K562 (cell line): ENCODE results near the gene ZDHHC14.

ENCODE experiments used
- EGR1 ChIP-seq: fragments of 450-650 bp; conservative IDR thresholded peaks from 2 replicates; pipeline ENCODE4 v1.6.1; 2017; ENCODE audit warnings: mild to moderate bottlenecking
- EHMT2 ChIP-seq: fragments of 450-650 bp; IDR thresholded peaks from 2 replicates; pipeline ENCODE4 v1.6.1; 2018; ENCODE audit warnings: antibody characterized with exemption
- ELF1 ChIP-seq: fragments of 200-800 bp; sonication (Bioruptor generic); IDR thresholded peaks from 2 replicates; pipeline ENCODE4 v1.6.1; 2016; ENCODE audit warnings: missing genetic modification characterization, missing compliant biosample characterization
- ESRRA ChIP-seq: fragments of 450-650 bp; IDR thresholded peaks from 2 replicates; pipeline ENCODE4 v1.6.1; 2014; ENCODE audit warnings: low read depth, mild to moderate bottlenecking, moderate library complexity, borderline replicate concordance
- MED1 ChIP-seq: sonication (generic); formaldehyde crosslinking; IDR thresholded peaks from 2 replicates; pipeline ENCODE4 v1.8.1; 2023; ENCODE audit warnings: missing genetic modification reagents, borderline replicate concordance
- MYNN ChIP-seq, 2 experiments: sonication (generic); formaldehyde crosslinking in 1 of 2; IDR thresholded peaks; 2 replicates each; pipeline versions ENCODE4 v1.5.0 to v1.6.1; 2016 to 2020; ENCODE audit warnings: antibody characterized with exemption in 1 of 2, missing genetic modification reagents in 1 of 2
- POLR2G ChIP-seq: fragments of 200-400 bp; formaldehyde crosslinking; IDR thresholded peaks from 2 replicates; pipeline ENCODE4 v1.6.1; 2017; ENCODE audit warnings: low read depth, mild to moderate bottlenecking, antibody characterized with exemption, low read length, moderate library complexity
- ZNF830 ChIP-seq: fragments of 250-450 bp; sonication (Bioruptor Pico); IDR thresholded peaks from 2 replicates; pipeline ENCODE4 v1.5.0; 2021; ENCODE audit warnings: mild to moderate bottlenecking
- TF ChIP-seq, protein P1 (sequence below), 2 experiments: fragments of 200-800 bp in 1 of 2; sonication (Bioruptor generic) in 1 of 2; sonication (generic) in 1 of 2; formaldehyde crosslinking in 1 of 2; IDR thresholded peaks in 1 of 2; conservative IDR thresholded peaks in 1 of 2; 2 replicates each; pipeline versions ENCODE4 v1.5.0 to v1.6.1; 2016 to 2020; ENCODE audit warnings: missing compliant biosample characterization in 1 of 2, missing genetic modification characterization in 1 of 2, missing genetic modification reagents in 1 of 2
- TF ChIP-seq, protein P2 (sequence below): fragments of 450-650 bp; IDR thresholded peaks from 2 replicates; pipeline ENCODE4 v1.6.1; 2018; ENCODE audit warnings: mild to moderate bottlenecking, low read depth; ENCODE audit not compliant: partially characterized antibody
- TF ChIP-seq, protein P3 (sequence below): fragments of 450-650 bp; IDR thresholded peaks from 2 replicates; pipeline ENCODE4 v1.6.1; 2016; ENCODE audit warnings: mild to moderate bottlenecking, moderate library complexity
- TF ChIP-seq, protein P4 (sequence below), 3 experiments: IDR thresholded peaks in 2 of 3; conservative IDR thresholded peaks in 1 of 3; 2 replicates each; pipeline ENCODE4 v1.5.1; 2011 to 2012; ENCODE audit warnings: low read length in 3 of 3, mild to moderate bottlenecking in 3 of 3, control low read depth in 2 of 3, improper control_type of control experiment in 1 of 3, inconsistent platforms in 1 of 3, low read depth in 1 of 3, mixed read lengths in 1 of 3, moderate library complexity in 1 of 3; ENCODE audit not compliant: insufficient read depth in 2 of 3
- TF ChIP-seq, protein P5 (sequence below): IDR thresholded peaks from 2 replicates; pipeline ENCODE4 v1.6.1; 2014; ENCODE audit warnings: antibody characterized with exemption

DNA sequence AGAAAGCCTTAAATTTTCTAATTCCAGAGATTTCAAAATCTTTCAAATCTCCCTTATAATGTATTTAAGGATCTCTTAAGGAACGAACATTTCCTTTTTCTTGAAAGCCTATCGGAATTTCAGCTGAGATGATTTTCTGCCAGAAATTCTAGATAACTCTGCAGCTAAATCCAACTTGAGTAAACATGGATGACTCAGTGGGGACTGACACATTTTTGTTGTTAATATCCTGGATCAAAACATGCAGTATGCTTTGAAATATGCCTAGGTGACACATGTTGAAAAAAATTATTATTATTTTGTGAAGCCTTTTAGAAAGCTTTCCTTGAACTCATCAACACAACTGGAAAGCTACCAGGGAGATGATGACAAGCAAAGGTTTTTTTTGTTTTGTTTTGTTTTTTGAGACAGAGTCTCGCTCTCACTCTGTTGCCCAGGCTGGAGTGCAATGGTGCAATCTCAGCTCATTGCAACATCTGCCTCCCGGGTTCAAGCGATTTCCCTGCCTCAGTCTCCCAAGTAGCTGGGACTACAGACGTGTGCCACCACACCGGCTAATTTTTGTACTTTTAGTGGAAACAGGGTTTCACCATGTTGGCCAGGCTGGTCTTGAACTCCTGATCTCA is 302.0 kb downstream of the ZDHHC14 start:
- TF ChIP-seq ZNF830: no peak
- TF ChIP-seq ELF1 (tag): no peak
- TF ChIP-seq, protein P1, sequence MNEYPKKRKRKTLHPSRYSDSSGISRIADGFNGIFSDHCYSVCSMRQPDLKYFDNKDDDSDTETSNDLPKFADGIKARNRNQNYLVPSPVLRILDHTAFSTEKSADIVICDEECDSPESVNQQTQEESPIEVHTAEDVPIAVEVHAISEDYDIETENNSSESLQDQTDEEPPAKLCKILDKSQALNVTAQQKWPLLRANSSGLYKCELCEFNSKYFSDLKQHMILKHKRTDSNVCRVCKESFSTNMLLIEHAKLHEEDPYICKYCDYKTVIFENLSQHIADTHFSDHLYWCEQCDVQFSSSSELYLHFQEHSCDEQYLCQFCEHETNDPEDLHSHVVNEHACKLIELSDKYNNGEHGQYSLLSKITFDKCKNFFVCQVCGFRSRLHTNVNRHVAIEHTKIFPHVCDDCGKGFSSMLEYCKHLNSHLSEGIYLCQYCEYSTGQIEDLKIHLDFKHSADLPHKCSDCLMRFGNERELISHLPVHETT (CRISPR knock-in tag; conservative IDR thresholded peaks at IDR 0.05 in 1 of 2, IDR thresholded peaks at IDR 0.05 in 1 of 2): no peak
- no peak for TF ChIP-seq POLR2G
- TF ChIP-seq MYNN (IDR thresholded peaks at IDR 0.05): no peak
- no peak for TF ChIP-seq MYNN (CRISPR knock-in tag; IDR thresholded peaks at IDR 0.05)
- TF ChIP-seq MED1 (CRISPR knock-in tag): no peak
- TF ChIP-seq, protein P2, sequence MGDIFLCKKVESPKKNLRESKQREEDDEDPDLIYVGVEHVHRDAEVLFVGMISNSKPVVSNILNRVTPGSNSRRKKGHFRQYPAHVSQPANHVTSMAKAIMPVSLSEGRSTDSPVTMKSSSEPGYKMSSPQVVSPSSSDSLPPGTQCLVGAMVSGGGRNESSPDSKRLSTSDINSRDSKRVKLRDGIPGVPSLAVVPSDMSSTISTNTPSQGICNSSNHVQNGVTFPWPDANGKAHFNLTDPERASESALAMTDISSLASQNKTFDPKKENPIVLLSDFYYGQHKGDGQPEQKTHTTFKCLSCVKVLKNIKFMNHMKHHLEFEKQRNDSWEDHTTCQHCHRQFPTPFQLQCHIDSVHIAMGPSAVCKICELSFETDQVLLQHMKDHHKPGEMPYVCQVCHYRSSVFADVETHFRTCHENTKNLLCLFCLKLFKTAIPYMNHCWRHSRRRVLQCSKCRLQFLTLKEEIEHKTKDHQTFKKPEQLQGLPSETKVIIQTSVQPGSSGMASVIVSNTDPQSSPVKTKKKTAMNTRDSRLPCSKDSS: no peak
- TF ChIP-seq, protein P3, sequence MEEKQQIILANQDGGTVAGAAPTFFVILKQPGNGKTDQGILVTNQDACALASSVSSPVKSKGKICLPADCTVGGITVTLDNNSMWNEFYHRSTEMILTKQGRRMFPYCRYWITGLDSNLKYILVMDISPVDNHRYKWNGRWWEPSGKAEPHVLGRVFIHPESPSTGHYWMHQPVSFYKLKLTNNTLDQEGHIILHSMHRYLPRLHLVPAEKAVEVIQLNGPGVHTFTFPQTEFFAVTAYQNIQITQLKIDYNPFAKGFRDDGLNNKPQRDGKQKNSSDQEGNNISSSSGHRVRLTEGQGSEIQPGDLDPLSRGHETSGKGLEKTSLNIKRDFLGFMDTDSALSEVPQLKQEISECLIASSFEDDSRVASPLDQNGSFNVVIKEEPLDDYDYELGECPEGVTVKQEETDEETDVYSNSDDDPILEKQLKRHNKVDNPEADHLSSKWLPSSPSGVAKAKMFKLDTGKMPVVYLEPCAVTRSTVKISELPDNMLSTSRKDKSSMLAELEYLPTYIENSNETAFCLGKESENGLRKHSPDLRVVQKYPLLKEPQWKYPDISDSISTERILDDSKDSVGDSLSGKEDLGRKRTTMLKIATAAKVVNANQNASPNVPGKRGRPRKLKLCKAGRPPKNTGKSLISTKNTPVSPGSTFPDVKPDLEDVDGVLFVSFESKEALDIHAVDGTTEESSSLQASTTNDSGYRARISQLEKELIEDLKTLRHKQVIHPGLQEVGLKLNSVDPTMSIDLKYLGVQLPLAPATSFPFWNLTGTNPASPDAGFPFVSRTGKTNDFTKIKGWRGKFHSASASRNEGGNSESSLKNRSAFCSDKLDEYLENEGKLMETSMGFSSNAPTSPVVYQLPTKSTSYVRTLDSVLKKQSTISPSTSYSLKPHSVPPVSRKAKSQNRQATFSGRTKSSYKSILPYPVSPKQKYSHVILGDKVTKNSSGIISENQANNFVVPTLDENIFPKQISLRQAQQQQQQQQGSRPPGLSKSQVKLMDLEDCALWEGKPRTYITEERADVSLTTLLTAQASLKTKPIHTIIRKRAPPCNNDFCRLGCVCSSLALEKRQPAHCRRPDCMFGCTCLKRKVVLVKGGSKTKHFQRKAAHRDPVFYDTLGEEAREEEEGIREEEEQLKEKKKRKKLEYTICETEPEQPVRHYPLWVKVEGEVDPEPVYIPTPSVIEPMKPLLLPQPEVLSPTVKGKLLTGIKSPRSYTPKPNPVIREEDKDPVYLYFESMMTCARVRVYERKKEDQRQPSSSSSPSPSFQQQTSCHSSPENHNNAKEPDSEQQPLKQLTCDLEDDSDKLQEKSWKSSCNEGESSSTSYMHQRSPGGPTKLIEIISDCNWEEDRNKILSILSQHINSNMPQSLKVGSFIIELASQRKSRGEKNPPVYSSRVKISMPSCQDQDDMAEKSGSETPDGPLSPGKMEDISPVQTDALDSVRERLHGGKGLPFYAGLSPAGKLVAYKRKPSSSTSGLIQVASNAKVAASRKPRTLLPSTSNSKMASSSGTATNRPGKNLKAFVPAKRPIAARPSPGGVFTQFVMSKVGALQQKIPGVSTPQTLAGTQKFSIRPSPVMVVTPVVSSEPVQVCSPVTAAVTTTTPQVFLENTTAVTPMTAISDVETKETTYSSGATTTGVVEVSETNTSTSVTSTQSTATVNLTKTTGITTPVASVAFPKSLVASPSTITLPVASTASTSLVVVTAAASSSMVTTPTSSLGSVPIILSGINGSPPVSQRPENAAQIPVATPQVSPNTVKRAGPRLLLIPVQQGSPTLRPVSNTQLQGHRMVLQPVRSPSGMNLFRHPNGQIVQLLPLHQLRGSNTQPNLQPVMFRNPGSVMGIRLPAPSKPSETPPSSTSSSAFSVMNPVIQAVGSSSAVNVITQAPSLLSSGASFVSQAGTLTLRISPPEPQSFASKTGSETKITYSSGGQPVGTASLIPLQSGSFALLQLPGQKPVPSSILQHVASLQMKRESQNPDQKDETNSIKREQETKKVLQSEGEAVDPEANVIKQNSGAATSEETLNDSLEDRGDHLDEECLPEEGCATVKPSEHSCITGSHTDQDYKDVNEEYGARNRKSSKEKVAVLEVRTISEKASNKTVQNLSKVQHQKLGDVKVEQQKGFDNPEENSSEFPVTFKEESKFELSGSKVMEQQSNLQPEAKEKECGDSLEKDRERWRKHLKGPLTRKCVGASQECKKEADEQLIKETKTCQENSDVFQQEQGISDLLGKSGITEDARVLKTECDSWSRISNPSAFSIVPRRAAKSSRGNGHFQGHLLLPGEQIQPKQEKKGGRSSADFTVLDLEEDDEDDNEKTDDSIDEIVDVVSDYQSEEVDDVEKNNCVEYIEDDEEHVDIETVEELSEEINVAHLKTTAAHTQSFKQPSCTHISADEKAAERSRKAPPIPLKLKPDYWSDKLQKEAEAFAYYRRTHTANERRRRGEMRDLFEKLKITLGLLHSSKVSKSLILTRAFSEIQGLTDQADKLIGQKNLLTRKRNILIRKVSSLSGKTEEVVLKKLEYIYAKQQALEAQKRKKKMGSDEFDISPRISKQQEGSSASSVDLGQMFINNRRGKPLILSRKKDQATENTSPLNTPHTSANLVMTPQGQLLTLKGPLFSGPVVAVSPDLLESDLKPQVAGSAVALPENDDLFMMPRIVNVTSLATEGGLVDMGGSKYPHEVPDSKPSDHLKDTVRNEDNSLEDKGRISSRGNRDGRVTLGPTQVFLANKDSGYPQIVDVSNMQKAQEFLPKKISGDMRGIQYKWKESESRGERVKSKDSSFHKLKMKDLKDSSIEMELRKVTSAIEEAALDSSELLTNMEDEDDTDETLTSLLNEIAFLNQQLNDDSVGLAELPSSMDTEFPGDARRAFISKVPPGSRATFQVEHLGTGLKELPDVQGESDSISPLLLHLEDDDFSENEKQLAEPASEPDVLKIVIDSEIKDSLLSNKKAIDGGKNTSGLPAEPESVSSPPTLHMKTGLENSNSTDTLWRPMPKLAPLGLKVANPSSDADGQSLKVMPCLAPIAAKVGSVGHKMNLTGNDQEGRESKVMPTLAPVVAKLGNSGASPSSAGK: no peak
- TF ChIP-seq EGR1: no peak
- TF ChIP-seq, protein P4, sequence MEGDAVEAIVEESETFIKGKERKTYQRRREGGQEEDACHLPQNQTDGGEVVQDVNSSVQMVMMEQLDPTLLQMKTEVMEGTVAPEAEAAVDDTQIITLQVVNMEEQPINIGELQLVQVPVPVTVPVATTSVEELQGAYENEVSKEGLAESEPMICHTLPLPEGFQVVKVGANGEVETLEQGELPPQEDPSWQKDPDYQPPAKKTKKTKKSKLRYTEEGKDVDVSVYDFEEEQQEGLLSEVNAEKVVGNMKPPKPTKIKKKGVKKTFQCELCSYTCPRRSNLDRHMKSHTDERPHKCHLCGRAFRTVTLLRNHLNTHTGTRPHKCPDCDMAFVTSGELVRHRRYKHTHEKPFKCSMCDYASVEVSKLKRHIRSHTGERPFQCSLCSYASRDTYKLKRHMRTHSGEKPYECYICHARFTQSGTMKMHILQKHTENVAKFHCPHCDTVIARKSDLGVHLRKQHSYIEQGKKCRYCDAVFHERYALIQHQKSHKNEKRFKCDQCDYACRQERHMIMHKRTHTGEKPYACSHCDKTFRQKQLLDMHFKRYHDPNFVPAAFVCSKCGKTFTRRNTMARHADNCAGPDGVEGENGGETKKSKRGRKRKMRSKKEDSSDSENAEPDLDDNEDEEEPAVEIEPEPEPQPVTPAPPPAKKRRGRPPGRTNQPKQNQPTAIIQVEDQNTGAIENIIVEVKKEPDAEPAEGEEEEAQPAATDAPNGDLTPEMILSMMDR (IDR thresholded peaks at IDR 0.05 in 2 of 3, conservative IDR thresholded peaks at IDR 0.05 in 1 of 3; ENCODE audit: insufficient read depth in 2 of 3, low read depth in 1 of 3, low read length in 3 of 3): no peak
- no peak for TF ChIP-seq ESRRA
- TF ChIP-seq, protein P5, sequence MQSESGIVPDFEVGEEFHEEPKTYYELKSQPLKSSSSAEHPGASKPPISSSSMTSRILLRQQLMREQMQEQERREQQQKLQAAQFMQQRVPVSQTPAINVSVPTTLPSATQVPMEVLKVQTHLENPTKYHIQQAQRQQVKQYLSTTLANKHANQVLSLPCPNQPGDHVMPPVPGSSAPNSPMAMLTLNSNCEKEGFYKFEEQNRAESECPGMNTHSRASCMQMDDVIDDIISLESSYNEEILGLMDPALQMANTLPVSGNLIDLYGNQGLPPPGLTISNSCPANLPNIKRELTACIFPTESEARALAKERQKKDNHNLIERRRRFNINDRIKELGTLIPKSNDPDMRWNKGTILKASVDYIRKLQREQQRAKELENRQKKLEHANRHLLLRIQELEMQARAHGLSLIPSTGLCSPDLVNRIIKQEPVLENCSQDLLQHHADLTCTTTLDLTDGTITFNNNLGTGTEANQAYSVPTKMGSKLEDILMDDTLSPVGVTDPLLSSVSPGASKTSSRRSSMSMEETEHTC: no peak
- TF ChIP-seq EHMT2: no peak
